Tibial nerve (tissue), 4 donors: Measurements from ENCODE around the gene TNPO3.

Experiments used
- CTCF ChIP-seq, 5 experiments: fragments of 200-600 bp in 3 of 5; fragments of 450-650 bp in 2 of 5; sonication (generic) in 3 of 5; IDR thresholded peaks; one replicate each; pipeline ENCODE4 v1.5.1; 2016 to 2019; ENCODE audit warnings: antibody characterized with exemption in 5 of 5, mild to moderate bottlenecking in 3 of 5, moderate library complexity in 2 of 5
- EP300 ChIP-seq, 2 donors: sonication (generic); formaldehyde crosslinking; IDR thresholded peaks; one replicate each; pipeline ENCODE4 v1.6.1; 2017; ENCODE audit warnings: antibody characterized with exemption in 2 of 2, mild to moderate bottlenecking in 1 of 2
- POLR2A ChIP-seq, 2 donors: fragments of 450-650 bp; IDR thresholded peaks; one replicate each; pipeline ENCODE4 v1.6.1; 2017; ENCODE audit warnings: antibody characterized with exemption in 2 of 2, mild to moderate bottlenecking in 2 of 2, moderate library complexity in 2 of 2

- TF ChIP-seq POLR2A (IDR thresholded peaks at IDR 0.05) (no peak), CTCF (IDR thresholded peaks at IDR 0.05) (no peak), EP300 (IDR thresholded peaks at IDR 0.05) (no peak)
Observed at GRCh38 chr7:129078455-129078854, 23.5 kb upstream of the TNPO3 start.
